Measurements from ENCODE around the gene DAB2.

The DAB2 gene

GRCh38 chr5:39424736-39425637 lies at the start of gene DAB2:
TSS of gene DAB2 (minus strand) at chr5:39424980. CDS start at chr5:39394320, 30,660 bp downstream.
- peak in 1 of 2 donors; percentile 18 for DNase-seq (ENCODE audit: low read depth in 2 of 2)

GRCh38 chr5:39473156-39473775 lies 48.5 kb upstream of the DAB2 start:
- no peak for DNase-seq (ENCODE audit: low read depth in 2 of 2)

GRCh38 chr5:39471836-39472508 lies 47.2 kb upstream of the DAB2 start:
- DNase-seq (ENCODE audit: low read depth in 2 of 2), result no peak

GRCh38 chr5:39470811-39471210 lies 46.0 kb upstream of the DAB2 start:
- no peak for DNase-seq (ENCODE audit: low read depth in 2 of 2)

GRCh38 chr5:39469777-39470415 lies 45.1 kb upstream of the DAB2 start:
- DNase-seq (ENCODE audit: low read depth in 2 of 2), result no peak

- DNase-seq (ENCODE audit: low read depth in 2 of 2), result no peak
Measured at GRCh38 chr5:39469176-39469575, 44.4 kb upstream of the DAB2 start.

- DNase-seq (ENCODE audit: low read depth in 2 of 2), result no peak
Measured at GRCh38 chr5:39466846-39467245, 42.1 kb upstream of the DAB2 start.

GRCh38 chr5:39465843-39466242 lies 41.1 kb upstream of the DAB2 start:
- DNase-seq (ENCODE audit: low read depth in 2 of 2), result no peak

GRCh38 chr5:39465097-39465496 lies 40.3 kb upstream of the DAB2 start:
- no peak for DNase-seq (ENCODE audit: low read depth in 2 of 2)

GRCh38 chr5:39464088-39464487 lies 39.3 kb upstream of the DAB2 start:
- no peak for DNase-seq (ENCODE audit: low read depth in 2 of 2)

GRCh38 chr5:39462211-39462610 lies 37.4 kb upstream of the DAB2 start:
- no peak for DNase-seq (ENCODE audit: low read depth in 2 of 2)

- no peak for DNase-seq (ENCODE audit: low read depth in 2 of 2)
Measured at GRCh38 chr5:39461007-39461682, 36.4 kb upstream of the DAB2 start.

GRCh38 chr5:39459907-39460306 lies 35.1 kb upstream of the DAB2 start:
- no peak for DNase-seq (ENCODE audit: low read depth in 2 of 2)

- no peak for DNase-seq (ENCODE audit: low read depth in 2 of 2)
Measured at GRCh38 chr5:39459071-39459470, 34.3 kb upstream of the DAB2 start.

GRCh38 chr5:39455645-39456044 lies 30.9 kb upstream of the DAB2 start:
- DNase-seq (ENCODE audit: low read depth in 2 of 2), result no peak

- no peak for DNase-seq (ENCODE audit: low read depth in 2 of 2)
Measured at GRCh38 chr5:39453606-39454005, 28.8 kb upstream of the DAB2 start.

GRCh38 chr5:39452846-39453245 lies 28.1 kb upstream of the DAB2 start:
- no peak for DNase-seq (ENCODE audit: low read depth in 2 of 2)

GRCh38 chr5:39451276-39451941 lies 26.6 kb upstream of the DAB2 start:
- DNase-seq (ENCODE audit: low read depth in 2 of 2), result no peak

GRCh38 chr5:39450487-39450886 lies 25.7 kb upstream of the DAB2 start:
- no peak for DNase-seq (ENCODE audit: low read depth in 2 of 2)

- no peak for DNase-seq (ENCODE audit: low read depth in 2 of 2)
Measured at GRCh38 chr5:39449591-39449990, 24.8 kb upstream of the DAB2 start.

- DNase-seq (ENCODE audit: low read depth in 2 of 2), result no peak
Measured at GRCh38 chr5:39448506-39449128, 23.8 kb upstream of the DAB2 start.
